HEK293 (cell line): ENCODE measurements around the gene CDH11.

Experiments
- ZBTB21 ChIP-seq: fragments of 450-650 bp; formaldehyde crosslinking; IDR thresholded peaks from 2 replicates; pipeline ENCODE4 v1.5.1; 2017; ENCODE audit warnings: missing biosample characterization, missing genetic modification characterization
- ZFP41 ChIP-seq: fragments of 450-650 bp; formaldehyde crosslinking; IDR thresholded peaks from 2 replicates; pipeline ENCODE4 v1.5.1; 2016; ENCODE audit warnings: missing biosample characterization, missing genetic modification characterization, borderline replicate concordance
- ZNF121 ChIP-seq: fragments of 450-650 bp; formaldehyde crosslinking; IDR thresholded peaks from 2 replicates; pipeline ENCODE4 v1.5.1; 2016; ENCODE audit warnings: missing biosample characterization, missing genetic modification characterization
- ZNF133 ChIP-seq: fragments of 450-650 bp; formaldehyde crosslinking; IDR thresholded peaks from 2 replicates; pipeline ENCODE4 v1.5.1; 2016; ENCODE audit warnings: missing biosample characterization, missing genetic modification characterization
- ZNF138 ChIP-seq: fragments of 450-650 bp; formaldehyde crosslinking; IDR thresholded peaks from 2 replicates; pipeline ENCODE4 v1.5.1; 2016; ENCODE audit warnings: missing biosample characterization, missing genetic modification characterization, borderline replicate concordance
- ZNF184 ChIP-seq: fragments of 450-650 bp; IDR thresholded peaks from 2 replicates; pipeline ENCODE4 v1.5.1; 2018; ENCODE audit warnings: missing biosample characterization, mild to moderate bottlenecking, missing genetic modification characterization
- ZNF302 ChIP-seq: fragments of 450-650 bp; formaldehyde crosslinking; IDR thresholded peaks from 2 replicates; pipeline ENCODE4 v1.5.1; 2016; ENCODE audit warnings: missing biosample characterization, missing genetic modification characterization, low read depth
- ZNF311 ChIP-seq: fragments of 450-650 bp; formaldehyde crosslinking; IDR thresholded peaks from 2 replicates; pipeline ENCODE4 v1.5.1; 2017; ENCODE audit warnings: missing biosample characterization, missing genetic modification characterization, borderline replicate concordance
- ZNF544 ChIP-seq: fragments of 450-650 bp; formaldehyde crosslinking; IDR thresholded peaks from 2 replicates; pipeline ENCODE4 v1.5.0; 2017; ENCODE audit warnings: missing biosample characterization, missing genetic modification characterization
- ZNF670 ChIP-seq: fragments of 450-650 bp; formaldehyde crosslinking; IDR thresholded peaks from 2 replicates; pipeline ENCODE4 v1.5.1; 2016; ENCODE audit warnings: missing biosample characterization, missing genetic modification characterization, low read depth
- TF ChIP-seq, protein P1 (sequence below): fragments of 450-650 bp; formaldehyde crosslinking; IDR thresholded peaks from 2 replicates; pipeline ENCODE4 v1.5.1; 2016; ENCODE audit warnings: missing biosample characterization, missing genetic modification characterization
- TF ChIP-seq, protein P2 (sequence below): fragments of 450-650 bp; formaldehyde crosslinking; IDR thresholded peaks from 2 replicates; pipeline ENCODE4 v1.5.1; 2016; ENCODE audit warnings: missing biosample characterization, missing genetic modification characterization

DNA sequence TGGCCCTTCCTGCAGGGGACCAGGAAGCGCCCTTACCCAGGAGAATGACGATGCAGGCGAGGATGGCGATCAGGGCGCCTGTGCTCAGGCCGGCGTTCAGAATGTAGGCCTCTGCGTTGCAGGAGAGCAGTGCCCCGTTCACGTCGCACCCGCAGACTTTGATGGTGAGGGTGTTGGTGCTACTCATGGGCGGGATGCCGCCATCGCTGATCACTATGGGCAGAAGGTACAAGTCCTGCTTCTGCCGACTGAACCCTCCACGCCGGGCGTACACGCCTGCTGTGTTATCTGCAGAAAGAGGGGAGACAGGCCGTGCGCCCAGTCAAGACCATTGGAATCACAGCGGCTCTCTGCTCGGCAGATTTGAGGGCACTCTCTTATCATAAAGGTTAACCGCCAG, 171.1 kb downstream of the CDH11 start:
- TF ChIP-seq ZNF544 (tag by site-specific recombination) (no peak), ZNF670 (tag by site-specific recombination) (no peak), ZFP41 (no peak), ZNF133 (tag by site-specific recombination) (no peak), ZNF184 (no peak), ZNF138 (tag by site-specific recombination) (no peak), ZBTB21 (no peak), ZNF121 (tag by site-specific recombination) (no peak), ZNF311 (tag by site-specific recombination) (no peak), ZNF302 (no peak)
- TF ChIP-seq, protein P1, sequence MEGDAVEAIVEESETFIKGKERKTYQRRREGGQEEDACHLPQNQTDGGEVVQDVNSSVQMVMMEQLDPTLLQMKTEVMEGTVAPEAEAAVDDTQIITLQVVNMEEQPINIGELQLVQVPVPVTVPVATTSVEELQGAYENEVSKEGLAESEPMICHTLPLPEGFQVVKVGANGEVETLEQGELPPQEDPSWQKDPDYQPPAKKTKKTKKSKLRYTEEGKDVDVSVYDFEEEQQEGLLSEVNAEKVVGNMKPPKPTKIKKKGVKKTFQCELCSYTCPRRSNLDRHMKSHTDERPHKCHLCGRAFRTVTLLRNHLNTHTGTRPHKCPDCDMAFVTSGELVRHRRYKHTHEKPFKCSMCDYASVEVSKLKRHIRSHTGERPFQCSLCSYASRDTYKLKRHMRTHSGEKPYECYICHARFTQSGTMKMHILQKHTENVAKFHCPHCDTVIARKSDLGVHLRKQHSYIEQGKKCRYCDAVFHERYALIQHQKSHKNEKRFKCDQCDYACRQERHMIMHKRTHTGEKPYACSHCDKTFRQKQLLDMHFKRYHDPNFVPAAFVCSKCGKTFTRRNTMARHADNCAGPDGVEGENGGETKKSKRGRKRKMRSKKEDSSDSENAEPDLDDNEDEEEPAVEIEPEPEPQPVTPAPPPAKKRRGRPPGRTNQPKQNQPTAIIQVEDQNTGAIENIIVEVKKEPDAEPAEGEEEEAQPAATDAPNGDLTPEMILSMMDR: no peak
- TF ChIP-seq, protein P2, sequence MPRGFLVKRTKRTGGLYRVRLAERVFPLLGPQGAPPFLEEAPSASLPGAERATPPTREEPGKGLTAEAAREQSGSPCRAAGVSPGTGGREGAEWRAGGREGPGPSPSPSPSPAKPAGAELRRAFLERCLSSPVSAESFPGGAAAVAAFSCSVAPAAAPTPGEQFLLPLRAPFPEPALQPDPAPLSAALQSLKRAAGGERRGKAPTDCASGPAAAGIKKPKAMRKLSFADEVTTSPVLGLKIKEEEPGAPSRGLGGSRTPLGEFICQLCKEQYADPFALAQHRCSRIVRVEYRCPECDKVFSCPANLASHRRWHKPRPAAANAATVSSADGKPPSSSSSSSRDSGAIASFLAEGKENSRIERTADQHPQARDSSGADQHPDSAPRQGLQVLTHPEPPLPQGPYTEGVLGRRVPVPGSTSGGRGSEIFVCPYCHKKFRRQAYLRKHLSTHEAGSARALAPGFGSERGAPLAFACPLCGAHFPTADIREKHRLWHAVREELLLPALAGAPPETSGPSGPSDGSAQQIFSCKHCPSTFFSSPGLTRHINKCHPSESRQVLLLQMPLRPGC (tag by site-specific recombination): no peak
